ENCODE measurements around the gene MPP4. TPM values are rescaled to one million over a fixed set of nuclear protein-coding genes. Genes with fewer than 3 reads are reported as not detected.

Gene MPP4
- total and polyA plus RNA-seq, 2 of the 13 experiments (the other 11 are each of a cell fraction or from before 2014, with no cell fraction given), result not detected

DNA sequence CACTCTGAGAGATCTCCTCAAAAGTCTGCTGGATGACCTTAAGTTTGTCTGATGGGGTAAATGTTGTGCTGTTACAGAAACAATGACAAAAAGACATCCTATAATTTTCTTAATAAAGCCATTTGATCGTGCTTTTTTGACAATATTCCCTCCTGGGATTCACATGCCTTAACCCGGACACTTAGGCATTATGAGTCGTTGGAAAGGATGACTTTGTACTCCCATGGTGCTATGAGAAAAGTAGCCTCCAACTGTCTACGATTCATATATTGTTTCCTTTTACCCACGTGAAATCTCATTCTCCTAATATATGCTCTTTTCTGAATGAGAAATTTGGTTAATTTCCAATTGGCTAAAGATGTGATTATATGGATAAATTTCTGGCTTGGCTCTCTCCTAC, 6.1 kb upstream of the MPP4 start:
- in situ Hi-C loops (cut with HindIII; ENCODE audit: extremely low pct_ligation_motif_present, low pct_unique_long_range_greater_than_20kb), result no loop called here
- no peak for FAIRE-seq
- H3K4me2 ChIP-seq (ENCODE audit: low read depth, low read length), result no peak overlapping the region

More for the DNA sequence above, 6.1 kb upstream of the MPP4 start:
- BruUV-seq (replicated peaks), result no TSS peak
- ChIA-PET POLR2A (no interaction called here), CTCF (ENCODE audit: low intra/inter-chr PET ratio, low total read pairs) (no interaction called here)
- H3K36me3 ChIP-seq (replicated peaks in 1 of 2; ENCODE audit: control insufficient read depth in 1 of 2, insufficient read depth in 2 of 2, low read length in 2 of 2), result peaks cover 4 to 28% of the 10 kb centered on the region in 2 experiments; a peak in 2 of 5 replicates
- ATAC-seq, result no peak
- no peaks in the 10 kb centered on the region for H3K27me3 ChIP-seq (ENCODE audit: control insufficient read depth in 1 of 2, insufficient read depth in 2 of 2, low read length in 2 of 2)
- no peaks in the 10 kb centered on the region for H3K4me1 ChIP-seq (ENCODE audit: insufficient read depth, low read length)
- H4K20me1 ChIP-seq (ENCODE audit: insufficient read depth, low read length), result no peaks in the 10 kb centered on the region
- H3K9me3 ChIP-seq (ENCODE audit: low read length), result no peaks in the 10 kb centered on the region
- H3K27ac ChIP-seq (ENCODE audit: extremely low read length, insufficient read depth, low read length), result no peak overlapping the region
- no peak for DNase-seq (ENCODE audit: low spot score)
- 88% methylated on average over 5 of the region's 5 CpGs for WGBS (ENCODE audit: low lambda C conversion rate)
- H3K79me2 ChIP-seq (ENCODE audit: insufficient read depth, low read length), result no peaks in the 10 kb centered on the region
- no peak overlapping the region for H3K4me3 ChIP-seq (replicated peaks in 1 of 3; ENCODE audit: insufficient read depth in 1 of 3, low read depth in 2 of 3, low read length in 3 of 3)
- intact Hi-C loops (cut with micrococcal nuclease; ENCODE audit: unreplicated experiment), result no loop called here
- TF ChIP-seq, protein P1, sequence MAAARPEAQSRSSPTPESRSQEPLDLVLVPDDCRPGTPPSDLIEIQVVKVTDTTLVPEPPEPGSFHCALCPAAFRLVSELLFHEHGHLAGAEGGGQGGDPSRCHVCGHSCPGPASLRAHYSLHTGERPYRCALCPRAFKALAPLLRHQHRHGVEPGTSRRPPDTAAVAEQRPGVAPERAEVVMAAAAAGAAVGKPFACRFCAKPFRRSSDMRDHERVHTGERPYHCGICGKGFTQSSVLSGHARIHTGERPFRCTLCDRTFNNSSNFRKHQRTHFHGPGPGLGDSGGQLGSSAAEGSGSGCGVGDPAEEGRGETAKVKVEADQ (CRISPR knock-in tag; IDR thresholded peaks at IDR 0.05; ENCODE audit: borderline replicate concordance), result no peak
- TF ChIP-seq ZNF468 (CRISPR knock-in tag; IDR thresholded peaks at IDR 0.05), result no peak
- TF ChIP-seq GTF2F1 (IDR thresholded peaks at IDR 0.05; ENCODE audit: low read length), result no peak
- TF ChIP-seq, protein P2, sequence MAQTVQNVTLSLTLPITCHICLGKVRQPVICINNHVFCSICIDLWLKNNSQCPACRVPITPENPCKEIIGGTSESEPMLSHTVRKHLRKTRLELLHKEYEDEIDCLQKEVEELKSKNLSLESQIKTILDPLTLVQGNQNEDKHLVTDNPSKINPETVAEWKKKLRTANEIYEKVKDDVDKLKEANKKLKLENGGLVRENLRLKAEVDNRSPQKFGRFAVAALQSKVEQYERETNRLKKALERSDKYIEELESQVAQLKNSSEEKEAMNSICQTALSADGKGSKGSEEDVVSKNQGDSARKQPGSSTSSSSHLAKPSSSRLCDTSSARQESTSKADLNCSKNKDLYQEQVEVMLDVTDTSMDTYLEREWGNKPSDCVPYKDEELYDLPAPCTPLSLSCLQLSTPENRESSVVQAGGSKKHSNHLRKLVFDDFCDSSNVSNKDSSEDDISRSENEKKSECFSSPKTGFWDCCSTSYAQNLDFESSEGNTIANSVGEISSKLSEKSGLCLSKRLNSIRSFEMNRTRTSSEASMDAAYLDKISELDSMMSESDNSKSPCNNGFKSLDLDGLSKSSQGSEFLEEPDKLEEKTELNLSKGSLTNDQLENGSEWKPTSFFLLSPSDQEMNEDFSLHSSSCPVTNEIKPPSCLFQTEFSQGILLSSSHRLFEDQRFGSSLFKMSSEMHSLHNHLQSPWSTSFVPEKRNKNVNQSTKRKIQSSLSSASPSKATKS (CRISPR knock-in tag; IDR thresholded peaks at IDR 0.05), result no peak
- no peak for TF ChIP-seq YEATS4 (CRISPR knock-in tag; IDR thresholded peaks at IDR 0.05; ENCODE audit: borderline replicate concordance)
- TF ChIP-seq ARNT2 (CRISPR knock-in tag; IDR thresholded peaks at IDR 0.05; ENCODE audit: low read depth), result no peak
- TF ChIP-seq NPAS2 (CRISPR knock-in tag; IDR thresholded peaks at IDR 0.05; ENCODE audit: borderline replicate concordance), result no peak
- TF ChIP-seq NCOR1 (IDR thresholded peaks at IDR 0.05; ENCODE audit: borderline replicate concordance, low read length), result no peak
- no peak overlapping the region for H3K9ac ChIP-seq (ENCODE audit: insufficient read depth, low read depth, low read length)
- H2AFZ ChIP-seq (ENCODE audit: low read length), result no peak overlapping the region
